Transverse colon (tissue), 4 donors: ENCODE results near the gene TRAPPC14. TPM values are rescaled to one million over a fixed set of nuclear protein-coding genes. Genes with fewer than 3 reads are reported as not detected.

ENCODE experiments used
- DNase-seq: peaks from one replicate; pipeline ENCODE4 v3.0.0-alpha.2; 2019
- H3K27ac ChIP-seq, 4 donors: fragments of 200-600 bp; sonication (generic); 2 replicates each; pipeline ENCODE4 v1.5.1; 2016 to 2018; ENCODE audit warnings: inconsistent platforms in 4 of 4
- H3K27me3 ChIP-seq: fragments of 200-600 bp; sonication (generic); 2 replicates; pipeline ENCODE4 v1.5.1; 2017; ENCODE audit warnings: inconsistent platforms
- H3K36me3 ChIP-seq, 4 donors: fragments of 200-600 bp; sonication (generic); 2 replicates each; pipeline ENCODE4 v1.5.1; 2017 to 2019; ENCODE audit warnings: inconsistent platforms in 4 of 4
- H3K4me1 ChIP-seq, 4 donors: fragments of 200-600 bp; sonication (generic); 2 replicates each; pipeline ENCODE4 v1.5.1; 2017 to 2020; ENCODE audit warnings: inconsistent platforms in 4 of 4
- H3K4me3 ChIP-seq, 4 donors: fragments of 200-600 bp; sonication (generic); 1 replicate in 1 of 4; 2 replicates in 3 of 4; pipeline versions ENCODE4 v1.5.1 to v1.6.1; 2017 to 2019; ENCODE audit warnings: inconsistent platforms in 4 of 4
- H3K9me3 ChIP-seq, 2 donors: fragments of 200-600 bp; sonication (generic); 2 replicates each; pipeline ENCODE4 v1.5.1; 2017 to 2019; ENCODE audit warnings: inconsistent platforms in 2 of 2
- CTCF ChIP-seq, 5 experiments: fragments of 200-600 bp in 3 of 5; fragments of 450-650 bp in 2 of 5; sonication (generic) in 3 of 5; IDR thresholded peaks; 1 replicate in 2 of 5; 2 replicates in 3 of 5; pipeline ENCODE4 v1.5.1; 2016 to 2017; ENCODE audit warnings: antibody characterized with exemption in 5 of 5, inconsistent platforms in 3 of 5, mild to moderate bottlenecking in 2 of 5, moderate library complexity in 1 of 5
- EP300 ChIP-seq: sonication (generic); formaldehyde crosslinking; IDR thresholded peaks from one replicate; pipeline ENCODE4 v1.6.1; 2017; ENCODE audit warnings: antibody characterized with exemption, low read depth
- POLR2A ChIP-seq: fragments of 450-650 bp; IDR thresholded peaks from one replicate; pipeline ENCODE4 v1.6.1; 2016; ENCODE audit warnings: antibody characterized with exemption, mild to moderate bottlenecking, moderate library complexity
- POLR2AphosphoS5 ChIP-seq, 3 donors: sonication (generic); formaldehyde crosslinking; IDR thresholded peaks; one replicate each; pipeline ENCODE4 v1.6.1; 2016; ENCODE audit warnings: antibody characterized with exemption in 3 of 3
- WGBS, 2 donors: methylation state at CpG; one replicate each; pipeline ENCODE4 v1.1.5; 2018; ENCODE audit warnings: low coverage in 1 of 2; 5-methylcytosine and 5-hydroxymethylcytosine counted together
- in situ Hi-C, 4 donors: fragments of 200-750 bp; cut with MboI; loops; one replicate each; pipeline versions ENCODE4 v1.15.0 to v1.15.1; 2017; ENCODE audit warnings: low sequenced_read_pairs in 3 of 4, low pct_ligation_motif_present in 1 of 4, low pct_unique_long_range_greater_than_20kb in 1 of 4
- intact Hi-C: fragments of 100-400 bp; cut with DNase I; formaldehyde crosslinking; loops from one replicate; pipeline ENCODE4 v1.15.1; 2023; ENCODE audit warnings: low total_unique reads
- total RNA-seq, 4 donors: library from RNA; depleted of rRNA; stranded (reverse); fragments of >200 nt; gene quantifications; one replicate each; pipeline ENCODE4 v1.1.0, GENCODE V29; 2016

The TRAPPC14 gene
- total RNA-seq, 4 donors from 2014 or later, result 43.5 to 111 (median 51.2) TPM

- intact Hi-C loops (no loop called here), in situ Hi-C loops (no loop called here)
- Histone ChIP-seq H3K27me3 (peaks cover 10% of the 10 kb centered on the region), H3K36me3 (no peaks in the 10 kb centered on the region), H3K27ac (no peak overlapping the region), H3K9me3 (no peaks in the 10 kb centered on the region), H3K4me3 (no peak overlapping the region), H3K4me1 (peaks cover 10 to 44% (median 30%) of the 10 kb centered on the region in 4 donors)
- no peak for DNase-seq
- no peak for TF ChIP-seq CTCF (IDR thresholded peaks at IDR 0.05)
- no peak for TF ChIP-seq POLR2AphosphoS5 (IDR thresholded peaks at IDR 0.05)
- TF ChIP-seq EP300, result no peak
- TF ChIP-seq POLR2A, result no peak
- WGBS, 2 donors, result 80 to 83% methylated on average over 2 to 16 of the region's 16 CpGs
Observed at GRCh38 chr7:100166317-100166940, 7.9 kb upstream of the TRAPPC14 start.

- Histone ChIP-seq H3K36me3 (no peaks in the 10 kb centered on the region), H3K27ac (peak overlapping the region in 1 of 4 donors; percentile 72), H3K4me1 (peaks cover 10 to 34% (median 25%) of the 10 kb centered on the region in 4 donors), H3K9me3 (no peaks in the 10 kb centered on the region), H3K27me3 (no peaks in the 10 kb centered on the region), H3K4me3 (no peak overlapping the region)
- intact Hi-C loops (no loop called here), in situ Hi-C loops (no loop called here)
- TF ChIP-seq EP300 (no peak), POLR2A (no peak), POLR2AphosphoS5 (IDR thresholded peaks at IDR 0.05) (no peak), CTCF (IDR thresholded peaks at IDR 0.05) (no peak)
- DNase-seq, result no peak
- WGBS, 2 donors, result 50 to 85% methylated on average over 1 to 5 of the region's 5 CpGs
Observed at GRCh38 chr7:100163871-100164270, 5.3 kb upstream of the TRAPPC14 start.

- in situ Hi-C loops, result no loop called here
- H3K4me3 ChIP-seq, result no peak overlapping the region
- H3K4me1 ChIP-seq, result peaks cover 10 to 29% (median 20%) of the 10 kb centered on the region in 4 donors
- no peaks in the 10 kb centered on the region for H3K9me3 ChIP-seq
- H3K27ac ChIP-seq, result peak overlapping the region; percentile 58 to 72 (median 66)
- intact Hi-C loops, result no loop called here
- peak; percentile 80 for DNase-seq
- 20 to 46% methylated on average over 1 to 6 of the region's 6 CpGs for WGBS, 2 donors
- no peaks in the 10 kb centered on the region for H3K36me3 ChIP-seq
- TF ChIP-seq POLR2AphosphoS5 (IDR thresholded peaks at IDR 0.05), result peak in 2 of 3 donors; percentile 28 to 32
- TF ChIP-seq EP300, result no peak
- no peaks in the 10 kb centered on the region for H3K27me3 ChIP-seq
Observed at GRCh38 chr7:100163006-100163531, 4.5 kb upstream of the TRAPPC14 start.

- TF ChIP-seq POLR2AphosphoS5 (IDR thresholded peaks at IDR 0.05) (no peak), EP300 (no peak), POLR2A (no peak), CTCF (IDR thresholded peaks at IDR 0.05) (no peak)
- intact Hi-C loops, result no loop called here
- Histone ChIP-seq H3K27ac (no peak overlapping the region), H3K36me3 (peaks cover 0 to 6% (median 0%) of the 10 kb centered on the region in 4 donors), H3K4me3 (no peak overlapping the region), H3K4me1 (peaks cover 16 to 47% (median 36%) of the 10 kb centered on the region in 4 donors), H3K9me3 (no peaks in the 10 kb centered on the region), H3K27me3 (no peaks in the 10 kb centered on the region)
- DNase-seq, result no peak
- in situ Hi-C loops, result no loop called here
- 17 to 93% methylated on average over 1 to 18 of the region's 18 CpGs for WGBS, 2 donors
Observed at GRCh38 chr7:100160067-100160466, 1.5 kb upstream of the TRAPPC14 start.
